GM21360 (cell line): ENCODE data around the gene PRPF19.

Experiments
- ATAC-seq: cut with Tn5 transposase; IDR thresholded peaks from one replicate; pipeline ENCODE4 v1.9.1; 2021; ENCODE audit warnings: mild to moderate bottlenecking, moderate library complexity; ENCODE audit not compliant: unreplicated experiment

PRPF19 gene

GRCh38 chr11:60924110-60924905 lies 17.9 kb upstream of the PRPF19 start, which contains the start of gene TMEM132A:
TSS of gene TMEM132A (plus strand) at chr11:60924460. CDS start at chr11:60924634, 174 bp downstream.
- no peak for ATAC-seq

- no peak for ATAC-seq
Measured at GRCh38 chr11:60923800-60924109, 17.4 kb upstream of the PRPF19 start.

DNA sequence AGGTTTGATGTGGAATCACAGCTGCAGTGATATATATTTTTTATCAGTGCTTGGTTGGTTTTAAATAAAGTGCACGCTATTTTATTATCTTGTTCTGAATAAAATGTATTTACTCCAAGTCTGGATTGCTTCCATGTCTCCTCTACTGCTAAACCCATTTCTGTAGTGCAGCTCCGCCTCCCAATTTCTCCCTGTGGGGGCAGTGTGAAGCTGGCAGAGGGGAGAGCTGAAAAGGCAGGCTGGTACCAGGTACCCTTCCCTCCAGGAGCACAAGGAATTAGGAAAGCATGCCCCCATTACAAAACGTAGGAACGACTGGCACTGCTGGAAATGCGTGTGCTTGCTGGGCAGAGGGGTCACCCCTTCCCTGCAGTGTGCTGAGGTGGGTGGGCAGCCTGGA lies 16.9 kb upstream of the PRPF19 start:
- no peak for ATAC-seq

DNA sequence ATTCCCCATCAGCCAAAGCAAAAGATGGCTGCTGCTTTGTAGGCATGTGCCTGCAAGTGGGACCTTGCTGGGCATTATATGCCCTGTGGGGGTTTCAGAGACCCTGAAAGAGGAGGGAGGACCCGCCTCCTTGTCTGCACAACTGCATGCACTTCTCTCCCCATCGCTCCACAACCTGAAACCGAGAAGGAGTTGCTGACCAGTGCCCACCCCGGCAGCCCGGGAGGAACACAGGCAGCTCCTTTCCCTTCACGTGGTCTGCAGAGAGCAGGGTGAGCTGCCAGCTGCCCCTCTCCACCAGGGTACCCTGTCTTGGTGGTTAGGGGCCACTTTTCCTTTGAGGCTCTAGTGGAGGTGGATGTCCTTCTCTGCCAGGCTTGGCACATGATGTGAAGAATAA lies 16.5 kb upstream of the PRPF19 start:
- ATAC-seq = no peak

DNA sequence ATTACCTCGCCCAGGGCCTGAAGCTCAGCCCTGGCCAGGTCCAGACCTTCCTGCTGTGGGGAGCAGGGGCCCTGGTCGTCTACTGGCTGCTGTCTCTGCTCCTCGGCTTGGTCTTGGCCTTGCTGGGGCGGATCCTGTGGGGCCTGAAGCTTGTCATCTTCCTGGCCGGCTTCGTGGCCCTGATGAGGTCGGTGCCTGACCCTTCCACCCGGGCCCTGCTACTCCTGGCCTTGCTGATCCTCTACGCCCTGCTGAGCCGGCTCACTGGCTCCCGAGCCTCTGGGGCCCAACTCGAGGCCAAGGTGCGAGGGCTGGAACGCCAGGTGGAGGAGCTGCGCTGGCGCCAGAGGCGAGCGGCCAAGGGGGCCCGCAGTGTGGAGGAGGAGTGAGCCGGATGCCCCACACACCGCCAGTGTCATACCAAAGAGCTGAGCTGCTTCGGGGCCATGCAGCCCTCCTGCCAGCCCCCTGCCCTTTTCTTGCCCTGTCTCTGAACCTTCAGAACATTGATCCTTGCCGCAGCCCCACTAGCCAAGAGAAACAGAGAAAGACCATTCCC lies 15.5 kb upstream of the PRPF19 start:
- ATAC-seq = no peak

- no peak for ATAC-seq
Measured at GRCh38 chr11:60921259-60921658, 14.9 kb upstream of the PRPF19 start.

GRCh38 chr11:60919956-60920355 lies 13.6 kb upstream of the PRPF19 start:
- ATAC-seq = no peak

DNA sequence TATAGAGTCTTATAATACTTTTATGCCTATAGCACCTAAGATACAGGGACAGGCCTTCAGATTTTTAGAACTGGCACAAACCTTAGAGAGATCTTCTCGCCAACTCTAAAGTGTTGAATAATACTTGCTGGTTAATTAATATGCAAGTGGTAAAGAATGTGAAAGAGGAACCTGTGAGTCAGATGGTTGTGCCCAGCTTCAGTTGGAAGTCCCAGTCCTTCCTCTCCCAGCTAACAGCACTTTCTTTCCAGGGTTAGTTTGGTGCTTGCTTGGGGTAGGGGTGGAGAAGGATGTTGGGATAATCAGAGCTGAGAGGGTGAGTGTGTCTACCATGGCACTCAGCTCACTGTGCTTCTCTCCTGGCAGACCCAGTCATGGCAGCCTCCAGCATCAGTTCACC lies 12.9 kb upstream of the PRPF19 start:
- ATAC-seq = no peak

DNA sequence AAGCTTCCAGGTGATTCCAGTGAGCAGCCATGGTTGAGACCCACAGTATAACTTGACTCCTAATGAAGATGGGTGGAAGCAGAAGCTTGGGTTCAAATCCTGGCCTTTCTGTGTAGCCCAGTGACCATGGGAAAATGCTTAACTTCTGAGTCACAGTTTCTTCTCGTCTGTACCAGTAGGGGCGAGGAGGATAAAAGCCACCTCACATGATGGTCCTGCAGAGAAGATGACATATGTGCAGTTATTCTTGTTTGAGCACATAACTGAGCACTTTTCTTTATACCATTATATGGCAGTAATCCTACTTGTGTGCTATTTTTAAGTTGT lies 12.5 kb upstream of the PRPF19 start:
- ATAC-seq = no peak

GRCh38 chr11:60918251-60918938 lies 12.0 kb upstream of the PRPF19 start:
- ATAC-seq = no peak

DNA sequence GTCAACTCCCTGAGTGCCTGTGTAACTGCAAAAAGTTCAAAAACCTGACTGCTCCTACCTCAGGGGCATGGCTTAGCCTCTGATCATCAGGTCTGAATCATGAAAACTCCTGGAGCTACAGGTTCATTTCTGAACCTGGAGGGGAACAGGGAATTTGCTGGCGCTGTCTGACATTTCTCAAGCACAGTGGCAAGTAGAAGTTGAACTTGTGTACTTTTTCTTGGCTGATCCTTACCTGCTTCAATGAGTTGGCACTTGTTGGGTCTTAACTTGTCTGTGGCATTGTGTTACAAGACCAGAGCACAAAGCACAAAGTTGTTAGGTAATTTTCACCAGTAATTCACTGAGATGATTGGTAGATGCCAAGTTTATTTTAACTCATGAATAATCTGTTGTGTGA lies 10.9 kb upstream of the PRPF19 start:
- no peak for ATAC-seq

DNA sequence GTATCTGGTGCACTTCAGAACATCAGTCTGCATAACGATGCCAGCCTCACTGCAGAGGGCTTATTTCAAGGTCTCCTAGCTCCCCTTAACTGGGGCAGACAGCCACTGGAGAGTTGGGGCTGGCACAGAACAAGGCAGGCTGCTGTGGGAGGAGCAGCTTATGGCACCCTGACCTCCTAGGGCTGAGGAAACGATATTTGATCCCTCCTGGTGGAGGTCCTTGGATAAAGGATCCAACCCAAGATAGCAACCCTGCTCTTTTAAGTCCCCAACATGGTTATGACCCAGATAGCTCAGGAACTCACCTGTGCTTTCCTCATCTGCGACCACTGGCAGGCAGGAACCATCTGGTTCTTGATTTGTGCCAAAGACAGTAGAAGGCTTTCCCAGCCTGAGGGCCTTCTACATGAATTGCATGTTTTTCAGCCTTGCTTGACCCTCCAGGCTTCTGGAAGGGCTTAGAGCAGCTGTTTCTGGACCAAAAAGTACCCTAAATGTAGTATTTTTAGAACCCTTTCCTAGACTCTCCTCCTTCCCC lies 10.4 kb upstream of the PRPF19 start:
- ATAC-seq = no peak

DNA sequence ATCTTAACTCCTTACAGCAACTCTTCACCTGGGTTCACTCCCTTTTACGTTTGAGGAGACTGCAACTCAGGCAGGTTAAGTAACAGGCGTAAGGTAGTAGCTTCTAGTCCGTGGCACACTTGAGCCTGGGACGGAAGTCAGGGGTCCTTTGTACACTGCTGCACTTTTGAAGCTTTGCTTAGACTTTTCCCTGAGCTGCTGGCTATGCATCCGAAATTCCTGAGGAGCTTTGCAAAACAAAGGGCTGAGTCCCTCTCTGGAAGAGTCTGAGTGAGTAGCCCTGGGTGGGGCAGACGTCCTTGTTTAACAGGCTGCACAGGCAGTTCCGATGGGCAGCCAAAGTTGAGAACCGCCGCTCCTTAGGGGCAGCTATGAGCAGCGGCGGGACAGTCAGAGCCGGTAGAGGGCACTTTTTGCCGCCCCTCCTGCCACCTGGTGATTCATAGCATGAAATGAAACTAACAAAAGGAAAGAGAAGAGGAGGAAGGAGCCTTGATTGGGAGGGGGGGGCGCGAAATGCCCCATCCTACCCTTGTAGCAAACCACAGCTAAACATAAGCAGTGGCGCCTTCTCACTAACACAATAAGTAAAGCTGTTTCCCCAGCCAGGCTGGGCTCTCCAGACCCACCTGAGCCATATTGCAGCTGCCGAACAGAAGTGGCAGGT lies 9.0 kb upstream of the PRPF19 start:
- peak; percentile 32 for ATAC-seq

GRCh38 chr11:60914633-60915247 lies 8.4 kb upstream of the PRPF19 start:
- peak; percentile 0 for ATAC-seq

GRCh38 chr11:60913793-60914632 lies 7.6 kb upstream of the PRPF19 start, which contains the start of gene TMEM109:
TSS of gene TMEM109 (plus strand) at chr11:60914158. CDS start at chr11:60919694, 5,536 bp downstream.
- ATAC-seq = peak; percentile 41

DNA sequence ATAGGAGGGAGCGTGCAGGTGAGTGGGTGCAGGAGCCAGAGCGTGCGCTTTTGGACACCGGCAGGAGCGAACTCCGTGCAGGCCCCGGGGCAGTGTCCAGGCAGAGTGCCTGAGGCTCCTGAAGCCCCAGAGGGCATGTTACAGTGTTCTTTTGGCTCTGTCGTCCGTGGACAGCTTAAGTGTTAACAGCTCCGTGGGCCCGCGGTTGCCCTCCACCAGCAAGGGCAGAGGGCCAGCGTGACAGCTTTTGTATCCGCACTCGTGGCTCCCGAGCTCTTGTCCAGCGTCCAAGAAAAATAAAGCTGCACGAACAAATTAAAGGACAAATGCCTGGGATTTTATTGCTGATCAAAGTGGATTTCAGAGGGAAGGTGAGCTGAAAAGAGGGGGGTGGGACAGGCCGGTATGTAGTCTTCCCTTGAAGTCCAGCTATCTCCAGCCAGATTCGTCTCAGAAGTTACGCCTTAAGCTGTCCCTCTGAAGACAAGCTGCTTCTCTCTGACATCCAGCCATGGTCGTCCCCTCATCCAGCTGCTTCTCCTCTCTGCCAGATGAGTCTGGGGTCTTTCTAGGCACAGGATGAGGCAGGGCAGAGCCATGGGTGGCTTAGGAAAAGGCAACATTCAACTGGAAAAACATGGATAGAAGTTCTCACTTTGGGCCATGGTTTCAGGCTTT lies 6.6 kb upstream of the PRPF19 start:
- no peak for ATAC-seq

DNA sequence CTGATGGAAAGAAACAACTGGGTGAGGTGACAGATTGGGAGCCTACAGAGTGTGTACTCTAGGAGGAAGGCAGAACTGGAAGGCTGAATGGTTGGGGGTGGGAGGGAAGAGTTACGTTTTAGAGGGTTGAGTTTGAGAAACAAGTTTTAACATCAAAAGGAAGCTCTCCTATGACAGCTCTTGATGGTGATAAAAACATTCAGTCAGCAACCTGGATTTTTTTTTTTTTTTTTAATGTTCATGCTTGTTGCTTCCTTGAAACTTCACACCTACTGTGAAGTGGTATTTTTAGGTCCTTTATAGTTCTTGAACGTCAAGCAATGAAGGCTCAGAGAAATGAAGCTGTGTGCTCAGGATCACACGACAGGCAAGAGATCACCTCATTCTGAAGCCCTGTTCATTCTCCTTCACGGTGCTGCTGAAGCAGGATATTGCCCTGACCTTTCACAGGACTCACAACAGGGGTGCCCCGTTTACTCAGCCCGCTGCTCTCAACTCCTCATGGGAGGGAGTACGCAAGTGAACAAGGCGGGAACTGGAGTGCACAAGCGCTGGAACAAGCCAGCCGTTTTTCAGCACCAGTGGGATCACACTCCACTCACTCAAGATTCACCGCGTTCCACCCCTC lies 6.0 kb upstream of the PRPF19 start:
- no peak for ATAC-seq

DNA sequence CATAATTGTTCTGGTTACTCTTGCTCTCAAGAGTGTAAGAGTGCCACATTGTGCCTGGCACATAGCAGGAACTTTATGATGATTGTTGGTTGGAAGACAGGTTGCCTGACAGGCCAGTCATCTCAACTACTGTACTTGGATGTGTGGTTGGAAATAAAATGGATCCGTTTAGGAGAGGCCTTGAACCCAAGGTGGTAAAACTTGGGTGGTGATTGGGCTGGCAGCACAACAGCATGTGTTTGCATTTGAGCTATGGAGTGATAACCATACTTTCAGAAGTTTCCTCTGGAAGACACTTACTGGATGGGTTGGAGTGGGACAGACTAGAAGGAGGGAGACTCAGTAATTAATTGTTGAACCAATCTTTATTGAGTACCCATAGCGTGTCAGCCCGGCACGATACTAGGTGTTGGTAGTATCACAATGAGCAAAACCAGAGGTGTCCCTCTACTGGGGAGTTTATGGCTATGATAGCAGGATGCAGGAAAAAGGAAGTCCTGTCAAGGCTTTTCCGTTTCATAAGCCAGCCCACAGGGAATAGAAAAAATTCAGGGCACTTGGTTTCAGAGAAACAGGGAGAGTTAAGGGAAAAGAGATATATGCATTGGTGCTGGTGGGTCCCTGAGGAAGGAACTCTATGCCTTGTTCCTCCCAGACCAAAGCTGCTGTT lies 4.5 kb upstream of the PRPF19 start:
- no peak for ATAC-seq

DNA sequence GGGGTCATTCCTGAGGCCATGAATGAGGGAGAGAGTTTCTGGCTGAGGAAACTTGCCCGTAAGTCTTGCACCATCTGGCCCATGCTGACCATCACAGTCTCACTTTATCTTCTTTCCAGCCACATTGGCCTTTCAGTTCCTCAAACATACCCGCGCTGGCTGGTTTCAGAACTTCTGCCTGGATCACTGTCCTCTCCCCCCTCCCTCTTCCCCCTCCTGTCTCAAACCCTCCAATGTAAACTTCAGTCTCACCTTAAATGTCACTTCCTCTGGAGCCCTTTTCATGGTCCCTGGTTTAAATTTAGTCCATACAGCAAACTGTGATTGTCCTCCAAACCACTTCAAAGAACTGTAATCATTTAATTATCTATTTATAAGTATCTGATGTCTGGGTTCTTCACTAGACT lies 3.9 kb upstream of the PRPF19 start:
- ATAC-seq = peak; percentile 29
